Measurements from ENCODE around the gene FNDC3B.

FNDC3B gene

GRCh38 chr3:172191629-172192028 is 152.3 kb downstream of the FNDC3B start:
- DNase-seq (ENCODE audit: low spot score): no peak

GRCh38 chr3:172192830-172193415 is 153.5 kb downstream of the FNDC3B start:
- DNase-seq (ENCODE audit: low spot score): no peak

GRCh38 chr3:172193436-172193835 is 154.1 kb downstream of the FNDC3B start:
- DNase-seq (ENCODE audit: low spot score): no peak

DNA sequence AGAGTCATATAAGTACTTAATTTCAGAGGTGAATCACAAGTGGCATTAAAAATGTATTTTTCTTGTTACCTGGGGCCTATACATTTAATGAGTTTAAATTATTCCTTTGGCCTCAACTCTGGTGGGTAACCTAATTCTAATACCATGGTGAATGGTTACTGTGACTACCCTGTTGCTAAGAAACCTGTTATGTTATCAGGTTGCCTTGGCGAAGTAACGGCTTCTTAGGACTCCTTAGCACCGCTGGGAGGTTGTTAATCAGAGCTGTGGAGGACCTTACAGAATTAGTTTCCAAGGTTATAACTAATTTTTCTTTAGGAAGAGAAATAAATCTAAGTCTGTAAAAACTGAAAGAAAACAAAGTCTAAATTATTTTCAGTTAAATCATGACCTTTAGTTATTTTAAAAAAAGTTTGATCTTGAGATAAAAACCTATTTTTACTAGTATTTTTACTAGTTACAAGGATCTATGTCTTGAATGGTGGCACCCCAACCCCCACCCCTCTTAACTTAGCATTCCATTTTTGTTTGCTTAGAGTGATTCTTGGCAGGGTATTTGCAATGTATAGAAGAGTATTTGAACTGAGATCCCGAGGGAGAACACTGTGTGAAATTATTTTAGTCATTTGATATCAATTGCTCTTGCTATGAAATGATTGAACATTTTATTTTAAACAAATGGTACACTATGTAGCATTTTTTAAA is 155.5 kb downstream of the FNDC3B start:
- DNase-seq (ENCODE audit: low spot score): no peak

DNA sequence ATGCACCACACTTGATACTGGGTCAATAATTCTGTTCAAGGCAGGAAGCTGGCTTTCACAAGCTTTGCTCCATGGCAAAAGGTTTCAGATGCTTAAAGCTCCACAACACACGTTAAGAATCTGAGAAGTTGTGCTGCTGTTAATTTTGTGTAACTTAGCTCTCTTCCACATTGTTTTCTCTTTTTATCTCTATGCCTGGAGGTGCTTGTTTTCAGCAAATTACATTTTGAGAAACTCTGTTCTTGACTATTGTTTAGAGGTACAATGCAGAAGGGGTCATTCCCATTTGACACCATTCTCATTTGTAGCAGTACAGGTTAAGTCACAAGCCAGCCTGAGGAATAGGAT is 156.0 kb downstream of the FNDC3B start:
- no peak for DNase-seq (ENCODE audit: low spot score)

DNA sequence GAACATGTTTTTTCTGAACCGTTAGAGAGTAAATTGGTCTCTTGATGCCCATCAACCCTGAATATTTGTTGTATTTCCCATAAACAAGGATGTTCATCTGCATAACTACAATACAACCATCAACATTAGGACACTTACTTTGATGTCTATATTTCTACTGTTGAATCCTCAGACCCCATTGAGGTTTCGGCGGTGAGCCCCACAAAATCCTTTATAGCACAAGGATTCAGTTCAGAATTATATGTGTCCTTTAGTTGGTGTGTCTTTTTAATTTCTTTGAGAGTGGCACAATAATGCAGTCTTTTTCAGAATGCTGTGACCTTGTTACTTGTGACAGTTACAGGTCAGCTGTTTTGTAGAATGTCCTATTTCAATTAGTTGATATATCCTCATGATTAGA is 158.0 kb downstream of the FNDC3B start:
- no peak for DNase-seq (ENCODE audit: low spot score)

GRCh38 chr3:172198428-172198827 is 159.1 kb downstream of the FNDC3B start:
- DNase-seq (ENCODE audit: low spot score): no peak

DNA sequence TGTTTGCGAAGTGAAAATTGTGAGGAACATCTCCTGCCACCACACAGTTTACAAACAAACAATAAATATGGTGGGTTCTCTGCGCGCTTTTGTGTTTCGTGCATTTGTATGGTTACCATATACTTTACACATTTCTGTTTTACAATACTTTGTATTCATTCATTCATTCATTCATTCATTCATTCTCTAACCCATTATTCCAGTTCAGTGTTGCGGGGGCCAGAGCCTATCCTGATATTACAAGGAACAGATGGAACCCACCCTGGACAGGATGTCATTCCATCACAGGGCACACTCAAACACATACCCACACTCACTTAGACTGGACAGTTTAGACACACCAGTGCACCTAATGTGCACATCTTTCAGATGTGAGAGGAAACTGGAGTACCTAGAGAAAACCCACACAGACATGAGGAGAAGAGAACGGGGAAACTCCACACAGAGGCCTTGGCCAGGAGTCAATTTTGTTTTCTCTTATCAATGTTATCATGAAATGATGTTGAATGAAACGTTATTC is 160.5 kb downstream of the FNDC3B start:
- no peak for DNase-seq (ENCODE audit: low spot score)

DNA sequence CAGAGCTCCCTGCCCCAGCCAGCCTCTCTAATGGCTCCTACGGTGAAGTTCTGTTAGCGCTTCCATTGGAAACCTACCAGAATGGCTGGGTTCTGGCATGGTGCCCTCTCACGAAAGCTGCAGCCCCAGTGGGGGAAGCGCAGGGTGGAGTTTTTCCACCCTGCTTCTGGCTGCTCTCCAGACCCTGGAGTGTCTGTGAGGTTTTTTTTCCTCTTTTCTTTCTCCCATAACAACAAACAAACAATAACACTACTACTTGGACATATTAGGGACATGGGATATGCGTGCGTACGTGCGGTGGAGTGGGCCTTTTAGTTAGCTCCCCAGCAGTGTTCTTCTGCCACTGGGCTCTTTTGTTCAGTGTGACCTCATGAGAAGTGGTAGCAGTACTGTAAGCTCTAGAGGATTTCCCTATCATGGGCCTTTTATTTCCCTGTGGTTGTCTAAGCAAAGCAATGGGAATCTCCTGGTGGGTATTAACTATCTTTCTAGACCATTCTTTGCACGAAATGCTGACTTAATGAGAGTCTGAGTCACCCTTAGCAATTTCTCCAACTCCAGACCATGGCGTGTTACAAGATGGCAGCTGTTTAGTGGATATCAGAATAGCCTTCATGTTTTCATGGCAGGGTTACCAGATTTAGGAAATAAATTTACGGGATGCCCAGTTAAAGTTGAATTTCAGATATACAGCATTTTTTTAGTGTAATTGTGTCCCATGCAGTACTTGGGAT is 161.9 kb downstream of the FNDC3B start:
- DNase-seq (ENCODE audit: low spot score): peak; percentile 57

DNA sequence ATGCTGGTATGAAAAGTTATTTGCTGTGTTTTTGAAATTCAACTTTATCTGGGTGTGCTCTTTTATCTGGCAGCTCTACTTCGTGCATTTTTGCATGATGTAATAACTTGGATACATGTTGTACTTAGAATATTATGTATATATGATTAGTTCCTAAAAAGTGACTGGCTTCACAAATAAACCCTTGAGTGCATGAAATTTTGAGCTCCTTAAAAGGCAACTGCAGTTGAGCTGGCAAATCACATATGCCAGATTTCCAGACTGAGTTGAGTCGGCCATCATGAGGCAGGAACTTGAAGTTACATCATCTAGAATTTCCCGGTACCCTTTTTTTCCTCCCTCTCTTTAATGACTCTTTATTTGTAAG is 162.5 kb downstream of the FNDC3B start:
- peak; percentile 14 for DNase-seq (ENCODE audit: low spot score)

- no peak for DNase-seq (ENCODE audit: low spot score)
These were observed 163.4 kb downstream of the FNDC3B start for GRCh38 chr3:172202797-172203196.

DNA sequence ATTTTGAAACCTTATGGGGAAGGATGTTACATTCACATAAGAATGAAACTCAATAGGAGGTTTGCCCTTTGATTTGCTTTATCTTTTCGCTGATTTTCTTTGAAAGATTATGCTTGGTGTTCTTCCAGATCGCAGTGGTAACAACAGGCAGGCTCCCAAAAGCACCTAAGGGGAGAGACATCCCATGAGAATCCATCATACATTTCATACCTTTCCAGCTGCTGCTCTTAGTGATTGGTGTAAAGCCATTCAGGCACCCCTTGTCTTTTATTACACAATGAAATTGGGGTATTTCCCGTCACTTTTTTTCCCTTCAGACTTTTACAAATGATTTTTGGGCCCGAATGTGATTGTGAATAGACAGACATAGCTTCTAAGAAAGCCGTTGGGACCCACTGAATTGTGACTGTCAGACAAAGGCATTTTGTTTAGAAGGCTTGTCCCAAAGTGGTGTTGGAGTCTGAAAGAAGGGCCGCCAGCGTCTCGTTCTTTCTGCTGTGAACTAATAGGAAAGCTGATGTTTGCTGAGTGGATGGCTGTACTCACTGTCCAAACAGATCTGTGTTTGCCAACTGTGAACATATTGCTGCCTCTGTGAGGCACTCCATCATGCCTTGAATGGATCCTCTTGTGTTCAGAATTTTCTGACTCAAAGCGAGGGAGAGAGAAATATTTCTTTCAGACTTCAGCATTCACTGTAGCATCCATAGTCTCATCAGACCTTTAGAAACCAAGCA is 164.3 kb downstream of the FNDC3B start:
- DNase-seq (ENCODE audit: low spot score): no peak

DNA sequence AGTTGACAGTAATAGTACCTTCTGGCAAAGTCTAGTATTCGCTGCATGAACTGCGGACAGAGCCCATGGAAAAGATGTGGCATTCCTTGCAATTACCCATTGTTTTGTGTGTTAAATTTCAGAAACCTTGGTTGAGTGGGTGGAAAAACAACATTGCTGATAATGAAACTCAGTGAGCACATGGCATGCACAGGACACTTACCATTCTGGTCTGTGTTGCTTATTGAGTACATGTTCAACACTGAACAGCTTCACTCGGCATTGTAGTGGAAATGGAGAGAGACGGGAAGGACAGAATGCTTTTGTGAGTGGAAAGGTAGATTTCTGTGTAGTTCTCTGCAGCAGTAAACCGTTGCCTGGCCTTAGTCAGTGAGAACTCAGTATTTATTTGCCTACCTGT is 165.3 kb downstream of the FNDC3B start:
- DNase-seq (ENCODE audit: low spot score): no peak

DNA sequence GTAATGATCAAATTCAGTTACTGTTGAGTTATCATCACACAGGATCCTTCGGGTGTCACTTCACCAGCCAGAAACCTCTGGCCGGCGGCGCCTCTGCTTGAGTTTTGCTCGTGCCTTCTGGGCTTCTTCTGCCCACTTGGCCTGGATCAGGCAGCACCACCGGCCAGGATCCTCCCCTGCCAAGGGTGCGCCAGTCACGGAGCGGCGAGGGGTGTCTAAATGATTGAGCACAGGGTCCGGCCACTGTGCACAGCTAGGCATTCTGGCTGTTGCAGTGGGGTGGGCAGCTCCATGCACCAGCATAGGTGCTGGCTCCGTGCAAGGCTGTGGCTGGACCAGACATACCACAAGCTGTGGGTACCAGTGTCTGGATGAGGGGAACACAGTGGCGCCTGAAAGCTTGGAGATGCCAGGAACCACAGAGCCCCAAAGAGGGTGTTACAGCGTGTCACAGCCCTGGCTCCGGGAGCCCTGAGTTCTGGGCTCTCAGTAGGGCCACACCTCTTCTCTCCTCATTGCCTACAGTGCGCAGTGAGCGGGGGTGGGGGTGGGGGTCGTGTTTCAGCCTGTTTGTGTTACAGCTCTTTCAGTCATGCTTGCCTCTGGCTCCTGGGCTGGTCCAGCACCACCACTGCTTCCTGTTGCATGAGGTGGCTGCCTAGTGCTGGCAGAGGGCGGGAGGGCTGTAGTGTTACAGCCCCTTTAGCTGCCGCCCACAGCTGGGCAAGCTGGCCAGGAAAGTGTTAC is 169.4 kb downstream of the FNDC3B start:
- no peak for DNase-seq (ENCODE audit: low spot score)

- no peak for DNase-seq (ENCODE audit: low spot score)
These were observed 170.2 kb downstream of the FNDC3B start for GRCh38 chr3:172209333-172210321.

GRCh38 chr3:172210355-172210754 is 171.0 kb downstream of the FNDC3B start:
- no peak for DNase-seq (ENCODE audit: low spot score)

DNA sequence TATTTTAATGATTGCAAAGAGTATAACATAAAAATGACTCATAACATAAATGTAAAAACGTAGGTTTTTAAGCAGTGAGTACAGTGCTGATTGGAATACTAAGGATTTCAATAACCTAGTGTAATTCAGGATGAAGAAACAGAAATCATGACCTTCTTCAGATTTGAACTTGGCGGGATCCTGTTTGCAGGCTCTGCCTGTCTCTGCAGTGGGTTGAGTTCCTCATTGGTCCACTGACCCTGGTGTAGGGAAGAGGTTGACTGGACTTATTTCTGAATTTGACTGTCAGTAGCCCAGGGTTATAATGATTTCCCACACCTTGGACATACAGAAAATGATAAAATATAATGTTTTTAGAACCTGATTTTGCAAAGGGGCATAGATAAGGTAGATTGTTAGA is 171.7 kb downstream of the FNDC3B start:
- no peak for DNase-seq (ENCODE audit: low spot score)

- DNase-seq (ENCODE audit: low spot score): no peak
These were observed 173.8 kb downstream of the FNDC3B start for GRCh38 chr3:172213200-172213599.

DNA sequence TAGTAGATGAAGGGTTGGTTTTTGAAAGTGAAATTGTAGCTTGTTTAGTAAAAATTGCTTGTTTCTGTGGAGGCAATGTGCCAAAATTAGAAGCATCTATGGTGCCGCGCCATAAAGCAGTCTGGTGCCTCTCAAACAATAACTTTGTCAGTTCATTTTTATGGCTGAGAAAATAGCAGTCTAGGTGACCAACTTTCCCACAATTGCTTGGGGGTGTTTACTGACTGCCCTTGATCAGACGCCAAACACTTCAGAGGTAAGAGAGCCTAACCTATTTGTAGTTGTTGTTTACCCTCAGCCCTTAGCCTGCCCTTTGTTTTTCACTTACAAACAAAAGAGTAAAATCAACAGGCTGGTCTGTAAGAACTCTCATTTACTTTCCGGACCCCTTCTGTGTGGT is 174.5 kb downstream of the FNDC3B start:
- no peak for DNase-seq (ENCODE audit: low spot score)

DNA sequence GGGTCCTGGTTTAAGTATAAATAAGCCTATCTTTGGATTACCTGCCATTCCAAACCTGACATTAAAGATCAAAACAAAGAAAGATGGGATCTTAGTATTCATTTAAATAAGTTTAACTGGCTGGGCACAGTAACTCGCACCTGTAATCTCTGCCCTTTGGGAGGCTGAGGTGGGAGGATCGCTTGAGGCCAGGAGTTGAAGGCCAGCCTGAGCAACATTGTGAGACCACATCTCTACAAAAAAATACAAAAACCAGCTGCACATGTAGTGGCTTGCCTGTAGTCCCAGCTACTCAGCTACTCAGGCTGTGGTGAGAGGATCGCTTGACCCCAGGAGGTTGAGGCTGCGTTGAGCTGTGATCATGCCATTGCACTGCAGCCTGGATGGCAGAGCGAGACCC is 176.9 kb downstream of the FNDC3B start:
- no peak for DNase-seq (ENCODE audit: low spot score)

- DNase-seq (ENCODE audit: low spot score): no peak
These were observed 177.5 kb downstream of the FNDC3B start for GRCh38 chr3:172216911-172217310.

Measured in hematopoietic multipotent progenitor cell treated with erythropoietin and hydrocortisone succinate and interleukin-3 and kit ligand, for 15 days (in vitro differentiated cells).